GM19035 (cell line): ENCODE data around the gene KIAA0825.
"Not testable (repeated sequence)": the region's sequence is repeated elsewhere in the genome, so short reads cannot be mapped to it uniquely, and the experiment has no call there.

Experiments used
- ATAC-seq: cut with Tn5 transposase; IDR thresholded peaks from one replicate; pipeline ENCODE4 v1.9.1; 2021; ENCODE audit not compliant: unreplicated experiment

The KIAA0825 gene

GRCh38 chr5:94595281-94595840 is 23.0 kb downstream of the KIAA0825 start:
- ATAC-seq, result no peak

GRCh38 chr5:94577466-94578245 is 40.7 kb downstream of the KIAA0825 start:
- peak; percentile 84 for ATAC-seq

- ATAC-seq, result no peak
Observed at GRCh38 chr5:94575196-94575595, 43.2 kb downstream of the KIAA0825 start.

- ATAC-seq, result not testable (repeated sequence)
Observed at GRCh38 chr5:94573349-94573748, 45.1 kb downstream of the KIAA0825 start.

- no peak for ATAC-seq
Observed at GRCh38 chr5:94571415-94571814, 47.0 kb downstream of the KIAA0825 start.

GRCh38 chr5:94564812-94565211 is 53.6 kb downstream of the KIAA0825 start:
- ATAC-seq, result no peak

- ATAC-seq, result no peak
Observed at GRCh38 chr5:94562327-94562971, 56.0 kb downstream of the KIAA0825 start.

DNA sequence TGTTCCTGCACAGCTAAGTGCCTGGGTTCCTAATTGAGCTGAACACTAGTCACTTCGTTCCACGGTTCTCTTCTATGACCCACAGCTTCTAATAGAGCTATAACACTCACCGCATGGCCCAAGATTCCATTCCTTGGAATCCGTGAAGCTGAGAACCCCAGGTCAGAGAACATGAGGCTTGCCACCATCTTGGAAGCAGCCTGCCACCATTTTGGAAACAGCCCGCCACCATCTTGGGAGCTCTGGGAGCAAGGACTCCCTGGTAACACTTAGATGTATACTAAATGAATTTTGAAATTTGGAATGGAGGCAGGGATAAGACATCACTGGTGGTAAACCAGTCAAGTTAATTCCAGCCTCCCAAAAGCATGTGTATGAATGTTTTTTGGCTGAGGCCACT is 60.4 kb downstream of the KIAA0825 start:
- ATAC-seq, result no peak

GRCh38 chr5:94551858-94552257 is 66.5 kb downstream of the KIAA0825 start:
- no peak for ATAC-seq

- ATAC-seq, result no peak
Observed at GRCh38 chr5:94545870-94546625, 72.4 kb downstream of the KIAA0825 start.

DNA sequence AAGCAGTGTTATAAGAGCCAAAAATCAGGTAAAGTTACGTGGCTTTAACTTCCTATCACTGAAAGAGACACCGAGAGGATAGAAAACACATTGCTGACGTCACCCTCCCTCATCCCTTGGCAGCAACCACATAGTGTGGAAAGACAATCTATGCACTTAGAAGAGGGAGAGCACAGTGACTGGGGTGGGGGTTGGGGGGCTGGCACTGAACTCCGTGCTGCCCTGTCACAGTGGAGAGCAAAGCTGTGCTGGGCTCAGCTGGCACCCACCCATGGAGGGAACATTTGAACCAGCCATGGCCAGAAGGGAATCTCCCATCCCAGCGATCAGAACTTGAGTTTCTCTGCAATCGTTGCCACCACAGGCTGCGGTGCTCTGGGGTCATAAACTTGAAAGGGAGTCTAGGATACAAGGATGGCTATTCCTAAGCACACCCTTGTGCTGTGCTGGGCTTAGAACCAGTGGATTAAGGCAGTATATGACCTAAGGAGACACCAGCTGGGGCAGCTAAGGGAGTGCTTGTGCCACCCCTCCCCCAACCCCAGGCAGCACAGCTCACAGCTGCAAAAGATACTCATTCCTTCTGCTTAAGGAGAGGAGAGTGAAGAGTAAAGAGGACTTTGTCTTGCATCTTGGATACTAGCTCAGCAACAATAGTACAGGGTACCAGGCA is 73.4 kb downstream of the KIAA0825 start:
- ATAC-seq, result no peak

DNA sequence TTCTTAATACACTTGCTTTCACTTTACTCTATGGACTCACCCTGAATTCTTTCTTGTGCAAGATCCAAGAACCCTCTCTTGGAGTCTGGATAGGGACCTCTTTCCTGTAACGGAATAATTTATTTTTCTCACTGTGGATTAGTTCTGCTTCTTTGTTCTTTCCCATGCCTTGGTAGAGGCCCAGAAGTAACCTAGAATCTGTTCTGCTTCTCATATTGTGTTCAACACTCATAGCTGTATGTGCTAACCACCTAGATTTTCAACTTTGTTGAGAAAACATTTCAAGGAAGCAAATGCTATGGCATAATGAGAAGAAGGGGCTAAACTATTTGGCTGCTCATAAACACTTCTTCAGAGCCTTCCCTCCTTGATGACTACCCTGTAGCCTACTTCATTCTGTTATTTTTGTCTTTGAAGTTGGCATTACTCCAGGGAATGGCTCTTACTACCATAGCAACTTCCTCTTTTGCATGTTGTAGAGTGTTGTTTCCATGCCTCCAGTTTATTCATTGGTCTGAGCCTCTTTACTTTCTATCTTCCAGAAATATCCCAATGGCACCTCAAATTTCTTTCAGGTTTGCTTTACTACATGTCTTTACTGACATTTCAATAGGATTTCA is 74.3 kb downstream of the KIAA0825 start:
- ATAC-seq, result no peak

GRCh38 chr5:94540856-94541494 is 77.4 kb downstream of the KIAA0825 start:
- ATAC-seq, result no peak

DNA sequence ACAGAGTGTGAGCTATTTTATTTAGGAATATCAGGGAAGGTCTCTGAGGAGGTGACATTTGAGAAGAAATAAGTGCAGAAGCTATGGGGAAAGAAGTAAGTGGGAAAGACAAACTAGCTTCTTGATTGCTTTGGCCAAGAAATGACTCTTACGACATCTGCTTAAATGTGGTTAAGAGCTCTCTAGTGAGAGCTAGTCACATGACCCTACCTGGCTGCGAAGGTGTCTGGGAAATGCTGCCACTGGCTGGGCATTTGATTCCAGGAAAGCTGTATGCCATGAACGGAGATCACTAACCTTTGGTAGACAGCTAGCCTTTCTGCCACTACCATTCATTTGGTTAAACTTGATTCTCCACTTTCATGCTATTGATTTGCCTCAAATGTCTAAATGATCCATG is 80.1 kb downstream of the KIAA0825 start:
- ATAC-seq, result no peak

- no peak for ATAC-seq
Observed at GRCh38 chr5:94526706-94527105, 91.7 kb downstream of the KIAA0825 start.

- ATAC-seq, result peak; percentile 89
Observed at GRCh38 chr5:94524841-94525697, 93.3 kb downstream of the KIAA0825 start.

DNA sequence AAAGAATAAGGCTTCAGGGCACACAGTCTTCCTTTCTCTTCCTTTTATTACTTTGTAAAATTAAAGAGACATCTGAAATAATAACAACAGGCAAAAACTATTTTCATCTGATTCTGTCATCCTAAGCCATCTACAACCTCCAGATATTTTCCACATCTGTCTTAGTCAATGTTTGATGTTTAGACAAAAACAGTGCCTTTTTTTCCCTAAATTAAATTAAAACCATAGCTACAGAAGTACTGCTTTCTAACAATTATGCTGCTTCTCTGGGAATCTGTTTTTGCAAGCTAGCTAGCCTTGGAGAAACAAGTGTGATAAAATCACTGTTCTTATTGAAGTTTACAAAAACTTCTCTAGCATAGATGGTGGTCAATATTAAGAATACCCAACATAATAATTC is 95.4 kb downstream of the KIAA0825 start:
- ATAC-seq, result no peak

DNA sequence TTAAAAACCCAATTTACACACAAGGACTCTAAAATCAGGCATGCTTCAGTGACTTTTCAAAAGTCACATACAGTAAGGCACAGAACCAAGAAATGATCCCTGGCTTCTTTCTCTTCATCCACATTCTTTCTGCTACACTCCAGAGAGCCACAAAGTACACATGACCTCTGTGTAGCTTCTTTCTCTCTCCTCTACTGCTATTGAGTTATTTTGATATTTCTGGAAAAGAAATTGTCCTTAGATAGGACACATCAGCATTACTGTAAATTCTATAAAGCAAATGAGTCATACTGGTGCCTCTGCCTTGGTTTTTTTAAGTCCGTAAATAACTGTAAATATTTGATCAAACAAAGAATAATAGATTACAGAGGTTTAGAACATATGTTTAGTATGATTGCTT is 96.3 kb downstream of the KIAA0825 start:
- no peak for ATAC-seq
